Measurements from ENCODE around the gene RPL10. TPM values are rescaled to one million over a fixed set of nuclear protein-coding genes. Genes with fewer than 3 reads are reported as not detected.

Gene RPL10
- total RNA-seq, 1 experiment from 2014 or later: 2,110 TPM

GRCh38 chrX:154382483-154383069 lies 15.6 kb upstream of the RPL10 start:
- Histone ChIP-seq H3K14ac (ENCODE audit: insufficient read depth, low read length) (no peak overlapping the region), H2BK20ac (ENCODE audit: low read depth, low read length, poor library complexity, severe bottlenecking) (no peak overlapping the region), H3K9ac (ENCODE audit: extremely low read depth, insufficient read length, low read length) (no peak overlapping the region), H4K8ac (replicated peaks; ENCODE audit: insufficient read length, low read depth, low read length) (no peak overlapping the region), H3K23me2 (ENCODE audit: insufficient read length, low read depth, low read length, poor library complexity, severe bottlenecking) (peaks cover 9% of the 10 kb centered on the region), H2BK5ac (ENCODE audit: insufficient read length, low read length) (no peak overlapping the region), H3K27ac (ENCODE audit: insufficient read length, low read depth, low read length) (no peak overlapping the region), H3K56ac (ENCODE audit: insufficient read length, low read depth, low read length) (no peak overlapping the region), H3K79me2 (ENCODE audit: insufficient read depth, low read length) (no peaks in the 10 kb centered on the region; the same call in 1 of the 2 replicates), H2AFZ (ENCODE audit: low read length) (no peak overlapping the region), H3K4me1 (ENCODE audit: insufficient read depth, low read length) (no peaks in the 10 kb centered on the region; the same call in 1 of the 2 replicates), H4K5ac (ENCODE audit: insufficient read length, low read depth, low read length) (no peak overlapping the region), H2BK12ac (ENCODE audit: insufficient read length, low read depth, low read length) (no peak overlapping the region), H2BK15ac (ENCODE audit: low read depth, low read length) (no peak overlapping the region), H2BK120ac (ENCODE audit: low read depth, low read length, poor library complexity, severe bottlenecking) (no peak overlapping the region), H2AK5ac (ENCODE audit: insufficient read length, low read length) (no peak overlapping the region), H4K91ac (ENCODE audit: insufficient read length, low read depth, low read length) (no peak overlapping the region), H3K4me2 (ENCODE audit: insufficient read depth, insufficient read length, low read length) (no peak overlapping the region), H3K79me1 (ENCODE audit: insufficient read depth, low read depth, low read length, poor library complexity, severe bottlenecking) (no peaks in the 10 kb centered on the region), H3K27me3 (ENCODE audit: insufficient read depth, low read length) (no peaks in the 10 kb centered on the region), H3T11ph (ENCODE audit: low read length) (no peak overlapping the region), H3K23ac (ENCODE audit: insufficient read length, low read depth, low read length) (no peak overlapping the region), H3K18ac (ENCODE audit: insufficient read length, low read depth, low read length) (no peak overlapping the region), H4K20me1 (ENCODE audit: control insufficient read depth, insufficient read depth, insufficient read length) (no peaks in the 10 kb centered on the region), H3K9me3 (ENCODE audit: control insufficient read depth, low read depth, low read length) (peaks cover 14% of the 10 kb centered on the region), H3K4ac (ENCODE audit: low read depth, low read length) (no peak overlapping the region)
- H3K4me3 Mint-ChIP-seq: no peak overlapping the region
- WGBS (ENCODE audit: extremely low coverage, insufficient read length, low lambda C conversion rate): no CpG with 5 or more reads among the region's 11 CpGs
- DNase-seq: no peak
- TF ChIP-seq CTCF (conservative IDR thresholded peaks at IDR 0.05): no peak
- H3K27me3 Mint-ChIP-seq (ENCODE audit: low read depth): peaks cover 2% of the 10 kb centered on the region; the same call in 1 of the 2 replicates
- peak overlapping the region in 1 of 3 experiments; percentile 91; a peak in 1 of 7 replicates for H3K27ac Mint-ChIP-seq
- peaks cover 17 to 33% of the 10 kb centered on the region in 2 experiments for H3K4me1 Mint-ChIP-seq
- peaks cover 15 to 29% (median 22%) of the 10 kb centered on the region in 3 experiments for H3K36me3 Mint-ChIP-seq (ENCODE audit: insufficient read depth in 1 of 3, low read depth in 3 of 3)
- H3K9me3 Mint-ChIP-seq: peaks cover 36 to 41% of the 10 kb centered on the region in 2 experiments
